Lower leg skin (tissue), 3 donors: ENCODE data around the gene C2.

Experiments
- CTCF ChIP-seq, 3 donors: fragments of 450-650 bp; IDR thresholded peaks; one replicate each; pipeline ENCODE4 v1.5.1; 2016; ENCODE audit warnings: antibody characterized with exemption in 3 of 3, mild to moderate bottlenecking in 3 of 3, moderate library complexity in 2 of 3
- POLR2A ChIP-seq, 2 donors: fragments of 450-650 bp; IDR thresholded peaks; one replicate each; pipeline ENCODE4 v1.6.1; 2016 to 2017; ENCODE audit warnings: antibody characterized with exemption in 2 of 2, mild to moderate bottlenecking in 1 of 2, moderate library complexity in 1 of 2

GRCh38 chr6:31880616-31881015 is 46.9 kb upstream of the C2 start:
- TF ChIP-seq CTCF (IDR thresholded peaks at IDR 0.05) (no peak), POLR2A (IDR thresholded peaks at IDR 0.05) (no peak)
